GM19372 (cell line): ENCODE measurements around the gene POLH.
"Not testable (repeated sequence)": the region's sequence is repeated elsewhere in the genome, so short reads cannot be mapped to it uniquely, and the experiment has no call there.

Experiments used
- ATAC-seq: cut with Tn5 transposase; IDR thresholded peaks from one replicate; pipeline ENCODE4 v1.9.1; 2021; ENCODE audit warnings: mild to moderate bottlenecking, low read depth, moderate library complexity; ENCODE audit not compliant: unreplicated experiment

The POLH gene

GRCh38 chr6:43629104-43629504 lies 53.1 kb downstream of the POLH start, which contains the start of gene GTPBP2:
Gene GTPBP2 (minus strand): TSS chr6:43629264. CDS start chr6:43629162, 102 bp downstream.
- ATAC-seq: peak; percentile 80

GRCh38 chr6:43629505-43630300 lies 53.7 kb downstream of the POLH start:
- peak; percentile 51 for ATAC-seq

DNA sequence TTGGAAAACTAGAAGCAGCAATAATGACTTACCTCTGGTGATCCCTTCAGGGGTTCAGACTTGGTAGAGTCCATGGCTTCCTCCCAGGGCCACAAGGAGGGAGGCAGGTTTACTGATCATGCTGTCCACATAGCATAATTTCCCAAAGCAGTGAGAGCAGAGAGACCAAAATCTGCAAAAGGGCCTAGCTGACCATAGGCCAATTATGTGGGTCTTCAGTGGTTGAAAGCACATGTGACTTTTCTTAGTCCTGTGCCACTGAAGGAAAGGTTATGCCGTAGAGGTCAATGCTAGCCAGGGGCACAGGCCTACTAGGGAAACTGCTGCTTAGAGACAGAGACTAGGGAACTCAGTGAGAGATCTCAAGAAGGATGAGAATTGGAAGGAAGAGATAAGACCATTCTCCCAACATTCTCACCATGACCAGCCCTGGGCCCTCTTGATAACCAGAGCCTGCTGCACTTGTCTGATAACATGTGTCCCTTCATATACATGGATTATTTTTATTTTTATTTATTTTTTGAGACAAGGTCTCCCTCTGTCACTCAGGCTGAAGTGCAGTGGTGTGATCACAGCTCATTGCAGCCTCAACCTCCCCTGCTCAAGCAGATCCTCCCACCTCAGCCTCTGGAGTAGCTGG lies 55.1 kb downstream of the POLH start:
- ATAC-seq: no peak

GRCh38 chr6:43633002-43633401 lies 57.0 kb downstream of the POLH start:
- ATAC-seq: not testable (repeated sequence)

- no peak for ATAC-seq
Observed at GRCh38 chr6:43634702-43635303, 58.8 kb downstream of the POLH start.

GRCh38 chr6:43635387-43636307 lies 59.7 kb downstream of the POLH start, which contains the start of gene MAD2L1BP:
Gene MAD2L1BP (plus strand): TSS chr6:43635840. CDS start chr6:43635876, 36 bp downstream.
- peak; percentile 81 for ATAC-seq

GRCh38 chr6:43636308-43636659 lies 60.3 kb downstream of the POLH start:
- ATAC-seq: no peak

DNA sequence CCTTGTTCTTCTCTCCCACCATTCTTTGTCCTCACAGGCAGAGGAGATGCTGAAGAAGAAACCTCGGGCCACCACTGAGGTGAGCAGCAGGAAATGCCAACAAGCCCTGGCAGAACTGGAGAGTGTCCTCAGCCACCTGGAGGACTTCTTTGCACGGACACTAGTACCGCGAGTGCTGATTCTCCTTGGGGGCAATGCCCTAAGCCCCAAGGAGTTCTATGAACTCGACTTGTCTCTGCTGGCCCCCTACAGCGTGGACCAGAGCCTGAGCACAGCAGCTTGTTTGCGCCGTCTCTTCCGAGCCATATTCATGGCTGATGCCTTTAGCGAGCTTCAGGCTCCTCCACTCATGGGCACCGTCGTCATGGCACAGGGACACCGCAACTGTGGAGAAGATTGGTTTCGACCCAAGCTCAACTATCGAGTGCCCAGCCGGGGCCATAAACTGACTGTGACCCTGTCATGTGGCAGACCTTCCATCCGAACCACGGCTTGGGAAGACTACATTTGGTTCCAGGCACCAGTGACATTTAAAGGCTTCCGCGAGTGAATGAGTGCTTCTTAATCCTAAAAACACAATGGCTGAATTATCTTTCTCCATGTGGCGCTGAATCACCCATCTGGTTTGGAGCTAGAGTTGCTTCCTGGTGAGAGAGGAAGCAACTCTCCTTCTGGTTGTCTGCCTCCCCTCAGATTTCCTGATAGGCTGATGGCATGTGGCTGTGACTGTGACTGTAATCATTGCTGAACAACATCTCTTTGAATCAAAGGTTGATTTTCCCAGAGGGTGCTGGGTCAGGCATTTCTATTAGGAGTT lies 64.2 kb downstream of the POLH start:
- ATAC-seq: no peak

DNA sequence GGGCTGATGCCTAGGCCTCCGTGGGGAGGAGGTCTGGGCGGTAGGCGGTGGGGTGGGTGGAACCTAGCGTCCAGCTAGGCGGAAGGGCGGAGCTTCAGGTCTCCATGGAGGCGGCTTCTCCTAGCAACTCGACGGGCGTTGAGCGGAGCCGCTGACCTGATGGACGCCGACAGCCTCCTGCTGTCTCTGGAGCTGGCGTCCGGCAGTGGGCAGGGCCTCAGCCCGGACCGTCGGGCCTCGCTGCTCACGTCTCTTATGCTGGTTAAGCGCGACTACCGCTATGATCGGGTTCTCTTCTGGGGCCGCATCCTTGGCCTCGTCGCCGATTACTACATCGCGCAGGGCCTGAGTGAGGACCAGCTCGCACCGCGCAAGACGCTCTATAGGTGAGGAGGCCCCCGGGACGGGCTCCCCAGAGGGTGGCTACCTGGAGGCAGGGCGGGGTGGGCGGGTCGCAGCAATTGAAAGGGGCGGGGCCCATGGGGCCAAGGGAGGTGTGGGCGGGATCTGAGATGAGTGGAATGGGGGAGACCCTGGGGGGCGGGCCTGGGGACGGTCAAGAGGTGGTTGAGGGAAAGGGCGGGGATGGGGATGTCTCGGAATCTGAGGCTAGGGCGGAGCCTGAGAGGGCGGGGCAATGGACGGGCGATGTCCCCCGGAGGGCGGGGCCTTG lies 69.1 kb downstream of the POLH start, which contains the start of gene RSPH9:
RSPH9 (plus strand) TSS at position 97 of the 673 bp plus-strand sequence; CDS start at position 160, 63 bp downstream.
- ATAC-seq: no peak

- no peak for ATAC-seq
Observed at GRCh38 chr6:43645613-43645964, 69.6 kb downstream of the POLH start.

DNA sequence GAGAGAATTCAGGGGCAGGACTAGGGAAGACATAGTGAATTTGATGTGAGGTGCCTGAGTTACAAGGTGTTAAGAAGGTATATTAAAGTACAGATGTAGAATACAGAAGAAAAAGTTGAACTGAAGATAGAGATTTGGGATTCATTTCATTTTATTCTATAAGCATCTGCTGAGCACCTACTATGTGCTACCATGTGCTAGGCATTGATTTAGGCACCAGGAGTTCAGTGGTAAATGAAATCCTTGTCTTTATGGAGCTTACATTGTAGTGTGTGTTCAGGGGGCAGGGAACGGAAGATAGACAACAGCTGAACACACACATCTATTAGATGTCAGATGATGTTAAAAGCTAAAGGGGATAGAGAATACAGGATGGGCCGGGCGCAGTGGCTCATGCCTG lies 71.6 kb downstream of the POLH start:
- ATAC-seq: no peak

DNA sequence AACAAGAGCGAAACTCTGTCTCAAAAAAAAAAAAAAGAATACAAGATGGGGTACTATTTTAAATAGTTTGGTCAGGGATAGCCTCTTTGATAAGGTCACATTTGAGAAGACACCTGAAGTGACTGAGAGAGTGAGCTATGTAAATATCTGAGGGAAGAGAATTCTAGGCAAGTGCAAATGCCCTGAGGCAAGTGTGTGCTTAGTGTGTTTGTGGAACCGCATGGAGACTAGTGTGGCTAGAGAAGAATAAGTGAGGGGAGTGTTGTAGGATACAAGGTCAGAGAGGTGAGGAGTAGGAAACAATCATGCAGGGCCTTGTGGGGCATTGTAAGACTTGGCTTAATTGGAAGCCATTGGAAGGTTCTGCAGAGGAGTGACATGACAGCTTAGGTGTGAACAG lies 72.3 kb downstream of the POLH start:
- ATAC-seq: no peak

DNA sequence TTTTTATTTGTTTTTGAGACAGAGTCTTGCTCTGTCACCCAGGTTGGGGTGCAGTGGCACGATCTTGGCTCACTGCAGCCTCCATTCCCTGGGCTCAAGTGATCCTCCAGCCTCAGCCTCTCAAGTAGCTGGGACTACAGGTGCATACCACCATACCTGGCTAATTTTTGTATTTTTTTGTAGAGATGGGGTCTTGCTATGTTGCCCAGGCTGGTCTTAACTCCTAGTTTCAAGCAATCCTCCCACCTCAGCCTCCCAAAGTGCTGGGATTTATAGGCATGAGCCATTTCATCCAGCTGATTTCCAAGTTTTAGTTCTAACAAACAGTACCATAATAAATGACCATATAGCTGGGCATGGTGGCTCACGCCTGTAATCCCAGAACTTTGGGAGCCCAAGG lies 76.8 kb downstream of the POLH start:
- ATAC-seq: not testable (repeated sequence)

- ATAC-seq: no peak
Observed at GRCh38 chr6:43657221-43657802, 81.3 kb downstream of the POLH start.

- no peak for ATAC-seq
Observed at GRCh38 chr6:43658161-43658560, 82.2 kb downstream of the POLH start.

DNA sequence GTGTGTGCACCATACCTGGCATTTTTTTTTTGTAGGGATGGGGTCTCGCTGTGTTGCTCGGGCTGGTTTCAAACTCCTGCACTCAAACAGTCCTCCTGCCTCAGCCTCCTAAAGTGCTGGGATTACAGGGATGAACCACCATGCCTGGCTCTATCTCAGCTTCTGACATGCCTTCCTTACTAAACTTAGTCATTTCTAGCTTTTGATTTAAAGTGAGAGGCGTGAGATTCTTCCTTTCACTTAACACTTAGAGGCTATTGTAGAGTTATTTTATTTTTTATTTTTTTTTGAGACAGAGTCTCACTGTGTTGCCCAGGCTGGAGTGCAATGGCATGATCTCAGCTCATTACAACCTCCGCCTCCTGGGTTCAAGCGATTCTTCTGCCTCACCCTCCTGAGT lies 87.0 kb downstream of the POLH start:
- ATAC-seq: not testable (repeated sequence)
